Stimulated activated CD4-positive, alpha-beta T cell treated with anti-CD3 and anti-CD28 coated beads, Interleukin-2, amount 100 ng/mL, for 24 hours (primary cell): Measurements from ENCODE around the gene SCYL2.
"Not testable (repeated sequence)": the region's sequence is repeated elsewhere in the genome, so short reads cannot be mapped to it uniquely, and the experiment has no call there.

Experiments used
- DNase-seq, 2 donors: peaks; one replicate each; pipeline ENCODE4 v3.0.0-alpha.2; 2020

Gene SCYL2

DNA sequence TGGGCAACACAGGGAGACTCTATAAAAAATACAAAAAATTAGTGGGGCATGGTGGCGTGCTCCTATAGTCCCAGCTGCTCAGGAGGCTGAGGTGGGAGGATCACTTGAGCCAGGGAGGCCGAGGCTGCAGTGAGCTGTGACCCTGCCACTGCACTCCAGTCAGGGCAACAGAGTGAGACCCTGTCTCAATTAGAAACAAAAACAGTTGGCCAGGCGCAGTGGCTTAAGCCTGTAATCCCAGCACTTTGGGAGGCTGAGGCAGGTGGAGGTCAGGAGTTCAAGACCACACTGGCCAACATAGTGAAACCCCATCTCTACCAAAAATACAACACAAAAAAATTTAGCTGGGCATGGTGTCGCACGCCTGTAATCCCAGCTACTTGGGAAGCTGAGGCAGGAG lies 1.9 kb upstream of the SCYL2 start:
- DNase-seq = not testable (repeated sequence)

DNA sequence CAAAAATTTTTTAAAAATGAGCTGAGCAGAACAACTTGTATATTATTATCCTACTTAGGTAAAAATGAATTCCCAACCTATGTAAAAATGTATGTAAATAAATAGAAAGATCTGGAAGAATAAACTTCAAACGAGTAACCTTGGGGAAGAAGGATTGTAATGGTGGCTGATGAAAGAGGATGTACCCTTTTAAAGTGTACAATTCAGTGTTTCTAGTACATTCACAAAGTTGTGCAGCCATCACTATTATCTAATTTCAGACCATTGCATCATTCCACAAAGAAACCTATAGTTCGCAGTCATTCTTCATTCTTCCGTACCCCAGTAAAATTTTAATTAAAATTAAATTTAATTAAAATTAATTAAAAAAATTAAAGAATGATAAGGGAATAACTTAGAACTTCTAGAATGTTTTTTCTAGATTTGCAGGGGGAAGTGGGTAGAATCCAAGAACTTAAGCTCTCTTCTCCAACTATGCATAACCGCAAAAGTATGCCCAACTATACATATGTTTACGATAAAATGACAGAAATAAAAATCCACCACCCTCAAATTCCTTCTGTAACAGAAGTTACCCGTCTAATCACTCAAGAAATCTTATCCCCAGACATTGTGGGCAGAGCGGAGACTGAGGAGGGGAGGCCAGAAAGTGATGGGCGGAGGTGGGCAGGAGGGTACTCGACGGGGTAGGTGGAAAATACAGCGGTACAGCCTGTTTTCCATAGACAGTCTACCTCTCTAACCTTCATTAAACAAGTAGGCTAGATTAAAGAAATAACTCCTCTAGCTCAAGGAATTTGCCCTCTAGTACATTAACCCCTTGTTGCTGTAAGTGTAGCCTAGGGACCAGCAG lies 1.0 kb upstream of the SCYL2 start:
- no peak for DNase-seq

DNA sequence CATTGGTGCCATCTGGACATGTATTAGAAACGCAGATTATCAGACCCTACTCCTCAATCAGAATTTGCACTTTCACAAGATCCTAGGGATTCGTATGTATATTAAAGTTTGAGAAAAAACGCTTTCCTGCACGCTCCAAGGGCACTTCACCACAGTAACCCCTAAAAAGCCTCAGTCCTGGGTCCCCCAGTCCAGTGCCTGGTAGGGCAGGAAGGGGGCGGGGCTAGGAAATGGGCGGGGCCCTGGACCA lies 467 bp upstream of the SCYL2 start:
- peak; percentile 96 to 98 for DNase-seq

DNA sequence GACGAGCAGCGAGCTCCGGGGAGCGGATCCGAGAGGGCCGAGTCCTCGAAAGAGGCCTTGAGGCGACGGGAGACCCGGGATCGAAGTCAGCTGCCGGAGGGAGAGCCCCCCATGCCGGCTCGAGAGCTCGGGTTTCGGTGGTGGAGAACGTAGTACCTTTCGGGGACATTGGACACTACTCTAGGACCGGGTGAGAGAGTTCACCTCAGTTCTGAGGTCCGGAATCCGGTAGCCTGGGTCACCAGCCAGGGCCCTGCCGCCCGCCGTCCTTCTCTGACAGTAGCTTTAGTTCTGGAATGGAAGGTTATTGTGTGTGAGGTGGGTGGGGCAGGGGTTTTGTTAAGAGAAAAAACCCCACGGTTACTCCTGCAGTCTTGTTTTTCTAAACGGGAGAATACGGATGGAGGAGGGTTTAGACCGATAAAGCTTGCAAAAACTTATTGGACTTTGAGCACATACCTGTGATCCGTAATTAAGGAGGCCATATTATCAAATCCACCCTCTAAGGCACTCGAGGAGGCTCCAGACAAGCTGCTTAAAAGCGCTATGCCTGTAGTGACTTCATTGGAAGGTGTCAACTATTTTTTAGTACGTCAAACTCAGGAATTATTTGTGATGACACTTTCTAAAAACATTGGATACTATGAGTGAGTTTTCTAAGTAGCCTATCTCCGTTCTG lies 765 bp downstream of the SCYL2 start:
- peak; percentile 20 to 30 for DNase-seq

DNA sequence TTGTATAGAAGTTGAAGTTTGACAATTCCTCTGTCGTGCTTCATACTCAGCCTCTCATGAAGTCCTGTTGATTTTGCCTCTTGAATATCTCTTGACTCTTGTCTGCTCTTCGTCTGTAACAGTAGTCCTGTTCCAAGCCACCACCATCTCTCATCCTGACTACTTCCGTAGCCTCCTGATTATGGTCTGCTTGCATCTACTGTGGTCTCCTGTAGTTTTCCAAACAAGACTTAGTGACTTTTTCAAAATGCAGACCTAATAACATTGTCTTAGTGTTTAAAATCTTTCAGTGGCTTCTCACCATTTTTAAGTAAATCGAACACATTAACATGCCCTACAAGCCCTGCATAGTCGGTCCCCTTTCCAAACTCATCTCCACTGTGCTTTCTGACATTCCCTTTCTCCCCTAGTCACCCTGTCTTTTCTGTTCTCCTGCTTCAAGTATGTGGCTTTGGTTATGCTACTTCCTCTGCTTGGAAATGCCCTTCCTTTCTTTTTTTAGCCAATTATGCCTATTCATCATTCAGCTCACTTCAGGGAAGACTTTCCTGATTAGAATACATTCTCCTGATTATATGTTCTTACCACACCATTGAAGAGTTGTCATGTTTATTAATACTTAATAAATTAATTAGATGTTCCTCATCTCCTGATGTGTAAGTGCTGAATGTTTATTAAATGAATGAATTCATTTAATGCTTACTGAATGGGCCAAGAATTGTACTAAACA lies 2.0 kb downstream of the SCYL2 start:
- DNase-seq = no peak

DNA sequence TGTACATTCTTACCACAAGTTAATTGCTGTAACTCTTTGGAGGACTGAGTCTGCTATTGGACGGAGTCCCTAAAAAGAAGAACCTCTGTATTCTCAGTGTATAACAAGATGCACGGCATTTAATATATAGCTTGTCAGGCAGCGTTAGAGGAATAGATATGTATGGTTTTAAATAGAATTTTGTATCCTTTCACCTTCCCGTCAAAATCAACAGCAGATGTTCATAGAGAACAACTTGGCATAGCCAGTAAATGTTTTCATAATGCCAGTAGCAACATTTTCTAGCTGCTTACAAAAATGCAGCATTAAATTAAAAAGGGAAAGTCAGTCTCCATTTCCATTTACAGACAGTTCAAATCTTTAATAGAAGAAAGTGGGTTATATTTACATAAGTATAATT lies 6.8 kb downstream of the SCYL2 start:
- DNase-seq = no peak

DNA sequence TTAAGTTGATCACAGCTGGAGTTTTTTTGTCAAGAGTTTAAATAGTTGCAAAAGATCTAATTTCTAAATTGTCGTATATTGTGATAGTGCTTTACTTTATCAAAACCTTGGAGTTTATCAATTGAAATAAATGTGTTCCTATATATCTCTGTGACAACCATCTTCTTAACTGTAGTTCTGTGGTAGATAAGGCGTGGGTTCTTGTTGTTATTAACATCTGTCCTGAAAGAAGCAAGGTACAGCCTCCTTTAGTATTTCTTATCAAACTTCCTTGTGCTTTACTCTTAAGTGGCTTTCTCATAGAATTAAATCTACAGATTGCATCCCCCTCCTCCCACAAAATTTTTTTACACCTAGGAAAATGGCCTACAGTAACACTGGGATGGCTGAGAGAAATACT lies 7.3 kb downstream of the SCYL2 start:
- DNase-seq = no peak

DNA sequence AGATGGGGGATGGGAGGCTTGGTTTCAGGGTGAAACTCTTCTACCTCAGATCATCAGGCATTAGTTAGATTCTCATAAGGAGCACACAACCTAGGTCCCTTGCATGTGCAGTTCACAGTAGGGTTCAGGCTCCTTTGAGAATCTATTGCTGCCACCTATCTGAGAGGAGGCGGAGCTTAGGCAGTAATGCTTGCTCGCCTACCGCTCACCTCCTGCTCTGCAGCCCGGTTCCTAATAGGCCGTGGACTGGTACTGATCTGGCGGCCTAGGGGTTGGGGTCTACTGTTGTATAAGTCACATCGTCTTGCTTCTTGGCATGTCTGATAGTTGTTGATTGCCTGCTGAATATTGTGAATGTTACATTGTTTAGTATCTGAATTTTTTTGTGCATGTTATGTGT lies 12.2 kb downstream of the SCYL2 start:
- DNase-seq = no peak

DNA sequence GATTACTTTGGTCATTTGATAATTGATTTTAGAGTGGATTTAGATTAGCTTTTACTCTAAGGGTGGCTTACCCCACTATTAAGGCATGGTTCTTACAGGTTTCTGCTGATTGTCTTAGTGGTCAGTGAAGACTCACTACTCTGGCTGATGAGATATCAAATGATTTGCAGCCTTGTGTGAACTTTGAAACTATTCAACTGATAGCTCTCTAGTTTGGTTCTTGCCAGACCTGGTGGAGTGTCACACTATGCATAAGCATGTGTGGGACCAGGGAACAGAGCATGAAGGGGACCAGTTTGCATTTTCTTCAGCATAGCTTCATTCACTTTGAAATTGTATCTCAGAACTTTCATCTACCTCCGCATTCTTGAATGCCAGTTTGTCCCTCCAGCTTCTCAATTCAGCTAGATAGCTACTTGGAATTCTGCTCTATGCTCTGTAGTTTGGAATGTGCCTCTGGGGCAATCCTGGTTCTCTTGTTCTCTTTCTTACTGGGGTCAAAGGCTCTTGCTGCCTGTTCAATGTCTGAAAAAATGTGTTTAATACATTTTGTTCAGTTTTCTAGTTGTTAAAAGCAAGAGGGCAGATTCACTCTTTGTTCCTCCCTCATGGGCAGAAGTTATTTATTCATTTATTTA lies 12.7 kb downstream of the SCYL2 start:
- no peak for DNase-seq

DNA sequence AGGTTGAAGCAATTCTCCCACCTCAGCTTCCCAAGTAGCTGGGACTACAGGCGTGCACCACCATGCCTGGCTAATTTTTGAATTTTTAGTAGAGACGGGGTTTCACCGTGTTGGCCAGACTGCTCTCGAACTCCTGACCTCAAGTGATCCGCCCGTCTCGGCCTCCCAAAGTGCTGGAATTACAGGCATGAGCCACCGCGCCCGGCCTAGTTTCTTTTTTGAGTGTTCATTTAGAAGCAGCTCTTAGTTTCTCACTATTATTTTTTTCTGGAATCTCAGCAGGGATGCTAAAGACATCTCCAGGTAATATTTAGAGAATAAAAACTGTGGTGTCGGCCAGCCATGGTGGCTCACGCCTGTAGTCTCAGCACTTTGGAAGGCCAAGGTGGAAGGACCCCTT lies 17.6 kb downstream of the SCYL2 start:
- DNase-seq = not testable (repeated sequence)

DNA sequence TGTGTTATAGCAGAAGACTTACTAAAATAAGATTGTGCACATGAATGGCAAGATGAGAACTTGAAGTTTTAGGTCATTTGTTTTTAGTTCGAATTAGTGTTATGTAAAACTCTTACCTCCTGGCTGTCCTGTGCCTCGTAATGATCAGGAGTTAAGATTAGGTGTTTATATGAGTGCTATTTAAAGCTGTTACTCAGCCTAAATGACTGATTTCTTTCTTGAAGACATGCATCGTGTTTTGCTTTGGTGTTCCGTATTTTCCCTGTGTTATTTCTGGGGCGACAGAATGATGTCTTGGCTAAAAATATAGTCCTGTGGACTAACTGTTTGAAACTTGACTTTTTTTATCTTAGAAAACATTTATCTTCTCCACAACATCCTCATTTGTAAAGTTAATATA lies 22.1 kb downstream of the SCYL2 start:
- DNase-seq = no peak

DNA sequence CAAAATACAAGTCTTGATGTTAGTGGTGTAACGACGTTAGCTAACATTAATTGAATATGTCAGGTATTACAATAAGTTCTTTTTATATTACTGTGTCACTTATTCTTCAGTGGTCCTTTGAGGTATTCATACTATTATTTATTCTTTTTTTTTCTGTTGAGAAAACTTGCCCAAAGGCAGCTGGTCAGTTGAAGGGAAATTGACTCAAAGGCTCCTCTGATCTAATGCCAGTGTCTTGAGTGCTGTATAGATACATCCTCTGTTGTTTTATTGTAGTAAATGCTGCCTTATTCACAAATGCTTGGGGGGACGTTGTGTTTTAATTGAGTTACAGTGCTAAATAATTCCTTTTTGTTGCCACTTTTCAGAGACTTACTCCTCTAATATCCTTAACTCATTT lies 23.0 kb downstream of the SCYL2 start:
- DNase-seq = no peak

DNA sequence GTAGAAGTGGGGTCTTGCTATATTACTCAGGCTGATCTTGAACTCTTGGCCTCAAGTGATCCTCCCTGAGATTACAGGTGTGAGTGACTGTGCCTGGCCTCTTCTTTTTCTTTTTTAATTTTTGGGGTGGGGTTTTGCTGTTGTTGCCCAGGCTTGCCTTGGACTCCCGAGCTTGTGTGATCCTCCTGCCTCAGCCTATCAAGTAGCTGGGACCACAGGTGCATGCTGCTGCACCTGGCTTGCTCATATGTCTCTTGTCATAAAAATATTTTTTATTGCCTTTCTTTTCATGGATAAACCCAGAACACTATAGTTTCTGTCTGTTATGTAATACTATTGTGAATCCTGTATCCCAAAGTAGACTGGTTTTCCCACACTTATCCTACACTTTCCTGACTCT lies 26.0 kb downstream of the SCYL2 start:
- DNase-seq = no peak

DNA sequence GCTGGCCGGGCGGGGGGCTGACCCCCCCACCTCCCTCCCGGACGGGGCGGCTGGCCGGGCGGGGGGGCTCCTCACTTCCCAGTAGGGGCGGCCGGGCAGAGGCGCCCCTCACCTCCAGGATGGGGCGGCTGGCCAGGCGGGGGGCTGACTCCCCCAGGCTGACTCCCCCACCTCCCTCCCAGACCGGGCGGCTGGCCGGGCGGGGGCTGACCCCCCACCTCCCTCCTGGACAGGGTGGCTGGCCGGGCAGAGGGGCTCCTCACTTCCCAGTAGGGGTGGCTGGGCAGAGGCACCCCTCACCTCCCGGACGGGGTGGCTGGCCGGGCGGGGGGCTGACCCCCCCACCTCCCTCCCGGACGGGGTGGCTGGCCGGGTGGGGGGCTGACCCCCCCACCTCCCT lies 27.4 kb downstream of the SCYL2 start:
- not testable (repeated sequence) for DNase-seq

DNA sequence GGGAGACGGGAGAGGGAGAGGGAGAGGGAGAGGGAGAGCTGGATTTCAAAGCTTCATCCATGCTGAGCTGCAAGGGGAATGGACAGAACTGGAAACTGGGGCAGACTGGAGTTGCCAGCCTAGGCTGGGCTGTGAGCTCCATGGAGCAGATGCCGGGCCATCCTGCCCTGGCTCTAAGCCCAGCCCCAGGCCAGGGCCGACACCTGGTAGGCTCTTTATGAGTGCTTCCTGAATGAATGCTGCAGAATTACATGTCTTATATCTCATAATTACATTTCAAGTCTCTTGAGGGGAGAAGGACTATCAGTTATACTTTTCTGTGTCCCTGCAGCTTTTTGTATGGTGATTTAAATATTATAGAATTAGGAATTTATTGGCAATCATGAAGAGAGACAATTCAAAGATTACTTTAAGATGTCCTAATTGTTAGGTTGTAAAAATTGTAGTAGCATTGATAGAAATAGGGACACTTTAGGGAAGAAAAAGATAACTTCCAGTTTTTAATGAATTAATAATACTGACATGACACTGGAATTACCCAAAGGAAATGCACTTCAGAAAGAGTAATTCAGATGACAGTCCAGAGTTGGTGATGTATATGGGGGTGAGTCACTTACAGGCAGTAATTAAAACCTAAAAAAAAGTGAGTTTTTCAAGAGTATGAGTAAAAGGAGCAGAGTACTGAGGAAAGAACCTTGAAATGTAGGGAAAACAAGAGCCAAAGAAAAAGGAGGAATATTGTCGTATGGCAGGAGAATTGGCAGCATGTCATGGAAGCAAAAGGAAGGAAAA lies 29.0 kb downstream of the SCYL2 start:
- no peak for DNase-seq

DNA sequence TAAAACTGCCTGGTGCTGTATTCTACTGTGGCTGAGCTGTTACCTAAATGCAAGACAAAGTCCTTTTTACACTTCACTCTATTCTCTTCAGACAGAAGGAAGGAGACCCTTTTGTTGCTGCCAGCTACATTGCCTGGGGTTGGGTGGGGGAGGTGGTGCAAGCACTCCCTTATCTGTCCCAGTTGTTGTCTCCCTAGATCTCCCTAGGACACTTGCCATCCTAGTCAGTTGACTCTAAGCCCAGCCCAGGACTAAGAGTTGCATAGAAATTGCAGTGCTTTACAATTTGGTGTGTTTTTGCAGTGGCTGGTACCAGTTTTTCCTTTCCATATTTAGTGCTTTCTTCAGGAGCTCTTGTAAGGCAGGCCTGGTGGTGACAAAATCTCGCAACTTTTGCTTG lies 35.1 kb downstream of the SCYL2 start:
- no peak for DNase-seq

DNA sequence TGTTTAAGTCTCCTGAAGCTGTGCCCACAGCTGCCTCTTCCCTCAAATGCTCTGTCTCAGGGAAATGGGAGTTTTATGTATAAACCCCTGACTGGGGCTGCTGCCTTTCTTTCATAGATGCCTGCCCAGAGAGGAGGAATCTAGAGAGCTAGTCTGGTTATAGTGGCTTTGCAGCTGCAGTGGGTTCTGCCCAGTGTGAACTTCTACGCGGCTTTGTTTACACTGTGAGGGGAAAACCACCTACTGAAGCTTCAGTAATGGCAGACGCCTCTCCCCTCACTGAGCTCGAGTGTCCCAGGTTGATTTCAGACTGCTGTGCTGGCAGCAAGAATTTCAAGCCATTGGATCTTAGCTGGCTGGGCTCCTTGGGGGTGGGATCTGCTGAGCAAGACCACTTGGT lies 36.9 kb downstream of the SCYL2 start:
- no peak for DNase-seq

DNA sequence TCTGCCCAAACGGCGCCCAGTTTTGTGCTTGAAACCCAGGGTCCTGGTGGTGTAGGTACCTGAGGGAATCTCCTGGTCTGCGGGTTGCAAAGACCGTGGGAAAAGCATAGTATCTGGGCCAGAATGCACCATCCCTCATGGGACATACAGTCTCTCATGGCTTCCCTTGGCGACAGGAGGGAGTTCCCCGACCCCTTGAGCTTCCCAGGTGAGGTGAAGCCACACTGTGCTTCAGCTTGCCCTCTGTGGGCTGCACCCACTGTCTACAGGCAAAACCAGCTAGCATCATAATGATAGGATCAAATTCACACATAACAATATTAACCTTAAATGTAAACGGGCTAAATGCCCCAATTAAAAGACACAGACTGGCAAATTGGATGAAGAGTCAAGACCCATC lies 37.4 kb downstream of the SCYL2 start:
- not testable (repeated sequence) for DNase-seq

DNA sequence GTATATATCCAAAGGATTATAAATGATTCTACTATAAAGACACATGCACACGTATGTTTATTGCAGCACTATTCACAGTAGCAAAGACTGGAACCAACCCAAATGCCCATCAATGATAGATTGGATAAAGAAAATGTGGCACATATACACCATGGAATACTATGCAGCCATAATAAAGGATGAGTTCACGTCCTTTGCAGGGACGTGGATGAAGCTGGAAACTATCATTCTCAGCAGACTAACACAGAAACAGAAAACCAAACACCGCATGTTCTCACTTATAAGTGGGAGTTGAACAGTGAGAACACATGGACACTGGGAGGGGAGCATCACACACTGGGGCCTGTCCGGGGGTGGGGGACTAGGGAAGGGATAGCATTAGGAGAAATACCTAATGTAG lies 41.2 kb downstream of the SCYL2 start:
- DNase-seq = not testable (repeated sequence)

DNA sequence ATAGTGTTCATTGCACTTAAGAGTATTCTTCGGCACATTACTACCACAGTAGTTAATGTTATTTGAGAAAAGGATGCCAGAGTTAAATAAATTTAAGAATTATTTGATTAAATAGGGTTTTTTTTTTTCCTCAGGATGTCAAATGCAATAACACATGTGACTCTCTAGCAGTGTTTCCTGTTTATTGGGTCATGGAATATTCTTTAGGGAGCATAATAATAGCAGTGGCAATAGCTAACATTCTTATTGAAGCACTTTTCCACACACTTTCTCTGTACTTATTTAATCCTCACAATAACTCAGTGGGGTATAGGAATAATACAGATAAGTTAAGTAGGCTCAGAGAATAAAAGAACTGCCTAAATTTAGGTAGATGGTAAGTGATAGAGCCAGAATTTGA lies 44.3 kb downstream of the SCYL2 start:
- DNase-seq = no peak

DNA sequence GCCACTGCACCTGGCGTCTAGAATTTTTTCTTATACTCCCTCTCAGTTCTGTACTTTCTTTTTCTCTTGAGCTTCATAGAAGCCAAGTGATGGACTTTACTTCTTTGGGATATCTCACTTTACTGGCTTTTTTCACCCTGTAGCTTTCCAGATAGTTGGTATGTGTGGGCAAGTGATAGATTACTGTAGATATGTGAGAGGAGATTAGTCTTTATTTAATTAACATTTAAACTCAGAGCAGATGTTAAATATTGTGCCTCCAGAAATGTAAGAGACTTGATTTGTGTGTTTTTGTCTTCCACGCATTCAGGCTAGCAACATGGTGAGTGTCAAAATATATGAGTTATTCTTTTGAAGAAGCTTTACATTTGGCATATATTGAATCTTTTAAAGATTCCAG lies 50.4 kb downstream of the SCYL2 start:
- no peak for DNase-seq

DNA sequence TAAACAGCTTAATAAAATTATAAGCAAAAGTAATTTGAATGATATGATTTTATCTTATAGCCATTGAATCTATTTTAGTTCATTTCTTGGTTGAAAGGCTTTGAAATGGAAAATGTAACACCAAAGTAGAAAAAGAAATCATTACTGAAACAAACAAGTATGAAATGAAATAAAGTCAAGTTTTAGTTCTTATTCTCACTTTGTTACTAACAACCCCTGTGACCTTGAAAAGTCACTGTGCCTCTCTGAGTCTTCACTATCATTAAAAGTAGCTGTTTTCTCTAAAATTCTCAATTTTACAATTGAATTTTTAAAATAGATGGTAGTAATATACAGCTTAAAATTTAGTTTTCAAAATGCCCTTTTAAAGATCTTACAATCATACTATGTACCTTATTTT lies 57.5 kb downstream of the SCYL2 start:
- DNase-seq = no peak

DNA sequence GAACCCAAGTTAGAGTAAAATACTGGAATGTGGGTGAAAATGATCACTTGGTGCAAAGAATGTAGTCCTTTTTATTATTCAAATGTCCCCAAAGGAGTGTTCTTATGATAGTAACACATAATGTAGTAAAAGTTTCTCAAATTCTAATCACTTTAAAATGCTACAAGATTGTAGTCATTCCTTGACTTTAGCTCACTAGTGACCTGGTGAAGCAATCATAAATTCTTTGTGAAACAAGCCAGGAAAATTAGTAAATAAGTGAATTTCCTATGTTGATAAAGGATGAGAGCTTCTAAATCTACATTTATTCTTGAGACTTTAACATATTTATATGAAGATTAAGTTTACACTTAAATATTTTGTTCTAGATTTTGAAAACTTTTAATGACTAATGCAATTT lies 59.2 kb downstream of the SCYL2 start:
- no peak for DNase-seq
